Liver (tissue), 9 donors: Measurements from ENCODE around the gene TEX48. TPM values are rescaled to one million over a fixed set of nuclear protein-coding genes. Genes with fewer than 3 reads are reported as not detected.

Source experiments
- DNase-seq: peaks from one replicate; pipeline ENCODE4 v3.0.0-alpha.2; 2017; ENCODE audit warnings: low spot score
- H3K27ac ChIP-seq, 2 donors: one replicate each; pipeline ENCODE4 v1.7.0; 2013; ENCODE audit warnings: inconsistent platforms in 2 of 2, low read length in 2 of 2, control low read depth in 1 of 2, low read depth in 1 of 2, mild to moderate bottlenecking in 1 of 2
- H3K27me3 ChIP-seq, 4 donors: one replicate each; pipeline versions ENCODE4 v1.6.1 to v1.7.0; 2013; ENCODE audit warnings: low read length in 3 of 4, inconsistent platforms in 1 of 4, mild to moderate bottlenecking in 1 of 4, moderate library complexity in 1 of 4; ENCODE audit not compliant: control insufficient read depth in 4 of 4, insufficient read depth in 4 of 4
- H3K36me3 ChIP-seq, 4 donors: one replicate each; pipeline versions ENCODE4 v1.6.1 to v1.7.0; 2013; ENCODE audit warnings: low read length in 3 of 4, mild to moderate bottlenecking in 3 of 4, low read depth in 1 of 4, moderate library complexity in 1 of 4; ENCODE audit not compliant: control insufficient read depth in 4 of 4, insufficient read depth in 3 of 4
- H3K4me1 ChIP-seq, 4 donors: one replicate each; pipeline versions ENCODE4 v1.6.1 to v1.7.0; 2013; ENCODE audit warnings: low read length in 3 of 4, mild to moderate bottlenecking in 3 of 4, moderate library complexity in 1 of 4; ENCODE audit not compliant: control insufficient read depth in 4 of 4, insufficient read depth in 4 of 4
- H3K4me3 ChIP-seq, 3 donors: one replicate each; pipeline versions ENCODE4 v1.6.1 to v1.7.0; 2013; ENCODE audit warnings: low read length in 3 of 3, control low read depth in 1 of 3, low read depth in 1 of 3, mild to moderate bottlenecking in 1 of 3
- H3K9ac ChIP-seq, 2 donors: one replicate each; pipeline ENCODE4 v1.7.0; 2013; ENCODE audit warnings: low read length in 2 of 2, mild to moderate bottlenecking in 2 of 2, moderate library complexity in 2 of 2, control low read depth in 1 of 2, low read depth in 1 of 2
- H3K9me3 ChIP-seq, 4 donors: one replicate each; pipeline versions ENCODE4 v1.6.1 to v1.7.0; 2013; ENCODE audit warnings: low read length in 3 of 4; ENCODE audit not compliant: control insufficient read depth in 4 of 4
- ATF3 ChIP-seq: IDR thresholded peaks from 2 replicates; pipeline ENCODE4 v1.6.1; 2016; ENCODE audit warnings: antibody characterized with exemption
- FOXA1 ChIP-seq: IDR thresholded peaks from 2 replicates; pipeline ENCODE4 v1.6.1; 2016; ENCODE audit warnings: antibody characterized with exemption
- FOXA2 ChIP-seq: IDR thresholded peaks from 2 replicates; pipeline ENCODE4 v1.6.1; 2016; ENCODE audit warnings: antibody characterized with exemption
- GABPA ChIP-seq, 2 donors: IDR thresholded peaks in 1 of 2; conservative IDR thresholded peaks in 1 of 2; 2 replicates each; pipeline ENCODE4 v1.6.1; 2016; ENCODE audit warnings: antibody characterized with exemption in 2 of 2, mild to moderate bottlenecking in 1 of 2, moderate library complexity in 1 of 2
- HNF4A ChIP-seq, 2 donors: conservative IDR thresholded peaks; 2 replicates each; pipeline ENCODE4 v1.6.1; 2016; ENCODE audit warnings: antibody characterized with exemption in 2 of 2, mild to moderate bottlenecking in 2 of 2
- HNF4G ChIP-seq: IDR thresholded peaks from 2 replicates; pipeline ENCODE4 v1.6.1; 2016; ENCODE audit warnings: antibody characterized with exemption
- MAX ChIP-seq: IDR thresholded peaks from 2 replicates; pipeline ENCODE4 v1.6.1; 2016; ENCODE audit warnings: antibody characterized with exemption
- NR2F2 ChIP-seq: IDR thresholded peaks from 2 replicates; pipeline ENCODE4 v1.6.1; 2016; ENCODE audit warnings: antibody characterized with exemption
- RAD21 ChIP-seq, 2 donors: IDR thresholded peaks; 2 replicates each; pipeline ENCODE4 v1.6.1; 2016; ENCODE audit warnings: antibody characterized with exemption in 2 of 2, mild to moderate bottlenecking in 2 of 2
- REST ChIP-seq: IDR thresholded peaks from 2 replicates; pipeline ENCODE4 v1.6.1; 2016; ENCODE audit warnings: antibody characterized with exemption, mild to moderate bottlenecking
- RXRA ChIP-seq, 2 donors: IDR thresholded peaks; 2 replicates each; pipeline ENCODE4 v1.6.1; 2017 to 2018; ENCODE audit warnings: antibody characterized with exemption in 2 of 2, mild to moderate bottlenecking in 1 of 2
- SP1 ChIP-seq: IDR thresholded peaks from 2 replicates; pipeline ENCODE4 v1.6.1; 2018; ENCODE audit warnings: antibody characterized with exemption, mild to moderate bottlenecking
- TAF1 ChIP-seq: conservative IDR thresholded peaks from 2 replicates; pipeline ENCODE4 v1.6.1; 2016; ENCODE audit warnings: antibody characterized with exemption, mild to moderate bottlenecking
- YY1 ChIP-seq: IDR thresholded peaks from 2 replicates; pipeline ENCODE4 v1.6.1; 2016; ENCODE audit warnings: antibody characterized with exemption, mild to moderate bottlenecking
- ZBTB33 ChIP-seq: IDR thresholded peaks from 2 replicates; pipeline ENCODE4 v1.6.1; 2016; ENCODE audit warnings: antibody characterized with exemption
- WGBS: extraction: QIAGEN DNeasy Blood & Tissue Kit; methylation state at CpG from one replicate; pipeline ENCODE4 v1.1.7; 2013; 5-methylcytosine and 5-hydroxymethylcytosine counted together
- polyA plus RNA-seq, 2 donors: library from polyadenylated mRNA; stranded (reverse) in 1 of 2; unstranded in 1 of 2; fragments of 200-250 nt in 1 of 2; fragments of >200 nt in 1 of 2; fragmentation: Nextera tagmentation in 1 of 2; extraction: Ambion mirVana in 1 of 2; gene quantifications; one replicate each; pipeline versions ENCODE4 v1.2.1 to v1.2.3, GENCODE V29; 2013 to 2015
- total RNA-seq, 2 donors: library from RNA; depleted of rRNA; stranded (reverse); fragments of >200 nt; gene quantifications; one replicate each; pipeline ENCODE4 v1.2.3, GENCODE V29; 2014
- donor health status: healthy.
- donor health status: healthy.
- donor health status: healthy.
- donor health status: healthy.
- donor health status: healthy.

Gene TEX48
- total and polyA plus RNA-seq, 4 donors = not detected

- no peaks in the 10 kb centered on the region for H3K4me1 ChIP-seq
- H3K4me3 ChIP-seq = no peak overlapping the region
- no peaks in the 10 kb centered on the region for H3K36me3 ChIP-seq
- no peak overlapping the region for H3K9ac ChIP-seq
- 85% methylated on average over 2 of the region's 2 CpGs for WGBS
- TF ChIP-seq MAX (no peak), RAD21 (IDR thresholded peaks at IDR 0.05) (no peak), ATF3 (no peak), NR2F2 (no peak), REST (no peak)
- no peaks in the 10 kb centered on the region for H3K27me3 ChIP-seq
- DNase-seq = no peak
- H3K9me3 ChIP-seq = no peaks in the 10 kb centered on the region
- no peak overlapping the region for H3K27ac ChIP-seq
These were observed 24.7 kb upstream of the TEX48 start for GRCh38 chr9:114706711-114707110.

GRCh38 chr9:114701988-114702387, 20.0 kb upstream of the TEX48 start:
- Histone ChIP-seq H3K4me1 (no peaks in the 10 kb centered on the region), H3K9ac (no peak overlapping the region), H3K27me3 (no peaks in the 10 kb centered on the region), H3K36me3 (no peaks in the 10 kb centered on the region), H3K27ac (no peak overlapping the region), H3K4me3 (no peak overlapping the region), H3K9me3 (no peaks in the 10 kb centered on the region)
- DNase-seq = no peak
- TF ChIP-seq ZBTB33 (no peak), HNF4G (no peak), GABPA (IDR thresholded peaks at IDR 0.05 in 1 of 2, conservative IDR thresholded peaks at IDR 0.05 in 1 of 2) (no peak), FOXA2 (no peak), TAF1 (no peak), REST (no peak), RXRA (IDR thresholded peaks at IDR 0.05) (no peak), RAD21 (IDR thresholded peaks at IDR 0.05) (no peak), FOXA1 (no peak), SP1 (no peak), YY1 (no peak), ATF3 (no peak), NR2F2 (no peak), HNF4A (conservative IDR thresholded peaks at IDR 0.05) (no peak), MAX (no peak)
